HG03025 (cell line): ENCODE measurements around the gene STAC3.

Source experiments
- ATAC-seq: cut with Tn5 transposase; IDR thresholded peaks from one replicate; pipeline ENCODE4 v1.9.1; 2021; ENCODE audit warnings: mild to moderate bottlenecking, moderate library complexity; ENCODE audit not compliant: unreplicated experiment, low FRiP score

STAC3 gene

GRCh38 chr12:57224973-57225679 lies 25.9 kb downstream of the STAC3 start:
- no peak for ATAC-seq

- no peak for ATAC-seq
Measured at GRCh38 chr12:57224278-57224972, 26.6 kb downstream of the STAC3 start.

- ATAC-seq, result no peak
Measured at GRCh38 chr12:57223191-57224165, 27.5 kb downstream of the STAC3 start.

- no peak for ATAC-seq
Measured at GRCh38 chr12:57222286-57223190, 28.4 kb downstream of the STAC3 start.

GRCh38 chr12:57221169-57221917 lies 29.6 kb downstream of the STAC3 start:
- no peak for ATAC-seq

- ATAC-seq, result no peak
Measured at GRCh38 chr12:57220770-57221168, 30.2 kb downstream of the STAC3 start.

- no peak for ATAC-seq
Measured at GRCh38 chr12:57219993-57220754, 30.8 kb downstream of the STAC3 start.

- ATAC-seq, result no peak
Measured at GRCh38 chr12:57219205-57219992, 31.6 kb downstream of the STAC3 start.

- ATAC-seq, result no peak
Measured at GRCh38 chr12:57218030-57218853, 32.7 kb downstream of the STAC3 start.

GRCh38 chr12:57216921-57217879 lies 33.8 kb downstream of the STAC3 start:
- no peak for ATAC-seq

GRCh38 chr12:57216014-57216911 lies 34.7 kb downstream of the STAC3 start, which contains the start of gene NXPH4:
Gene NXPH4, plus strand, starts transcription at chr12:57216794. Its CDS starts 176 bp downstream, at chr12:57216970.
- ATAC-seq, result no peak

- ATAC-seq, result no peak
Measured at GRCh38 chr12:57215668-57216013, 35.3 kb downstream of the STAC3 start.

GRCh38 chr12:57215065-57215464 lies 35.9 kb downstream of the STAC3 start:
- no peak for ATAC-seq

GRCh38 chr12:57214398-57214781 lies 36.6 kb downstream of the STAC3 start:
- no peak for ATAC-seq
